Stimulated activated CD4-positive, alpha-beta T cell treated with anti-CD3 and anti-CD28 coated beads, Interleukin-12 subunit alpha, Interleukin-12 subunit beta, amount 100 ng/mL, for 4 hours (primary cell): ENCODE measurements around the gene CST7.
"Not testable (repeated sequence)": the region's sequence is repeated elsewhere in the genome, so short reads cannot be mapped to it uniquely, and the experiment has no call there.

Experiments
- DNase-seq: peaks from one replicate; pipeline ENCODE4 v3.0.0-alpha.2; 2020

CST7 gene

GRCh38 chr20:24929867-24930723 lies 19.0 kb upstream of the CST7 start:
- not testable (repeated sequence) for DNase-seq

DNA sequence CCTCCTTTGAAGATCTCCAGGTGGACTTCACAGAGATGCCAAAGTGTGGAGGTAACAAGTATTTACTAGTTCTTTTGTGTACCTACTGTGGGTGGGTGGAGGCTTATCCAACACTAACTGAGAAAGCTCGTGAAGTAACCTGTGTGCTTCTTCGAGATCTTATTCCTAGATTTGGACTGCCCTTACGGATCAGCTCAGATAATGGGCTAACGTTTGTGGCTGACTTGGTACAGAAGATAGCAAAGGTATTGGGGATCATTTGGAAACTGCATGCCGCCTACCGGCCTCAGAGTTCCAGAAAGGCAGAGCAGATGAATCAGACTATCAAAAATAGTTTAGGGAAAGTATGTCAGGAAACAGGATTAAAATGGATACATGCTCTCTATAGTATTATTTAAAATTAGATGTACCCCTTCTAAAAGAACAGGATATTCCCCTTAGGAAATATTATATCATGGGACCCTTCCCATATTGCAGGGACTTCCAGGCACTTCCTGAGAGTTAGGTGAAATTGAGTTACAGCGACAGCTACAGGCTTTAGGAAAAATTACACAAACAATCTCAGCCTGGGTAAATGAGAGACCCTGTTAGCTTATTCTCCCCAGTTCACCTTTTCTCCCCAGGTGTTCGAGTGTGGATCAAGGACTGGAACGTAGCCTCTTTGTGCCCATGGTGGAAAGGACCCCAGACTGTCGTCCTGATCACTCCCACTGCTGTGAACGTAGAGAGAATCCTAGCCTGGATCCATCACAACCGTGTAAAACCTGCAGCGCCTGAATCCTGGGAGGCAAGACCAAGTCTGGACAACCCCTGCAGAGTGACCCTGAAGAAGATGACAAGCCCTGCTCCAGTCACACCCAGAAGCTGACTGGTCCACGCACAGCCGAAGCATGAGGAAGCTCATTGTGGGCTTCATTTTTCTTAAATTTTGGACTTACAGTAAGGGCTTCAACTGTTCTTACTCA lies 18.1 kb upstream of the CST7 start:
- not testable (repeated sequence) for DNase-seq

- DNase-seq = not testable (repeated sequence)
Measured at GRCh38 chr20:24931893-24932292, 17.2 kb upstream of the CST7 start.

- DNase-seq = no peak
Measured at GRCh38 chr20:24933266-24933908, 15.7 kb upstream of the CST7 start.

- DNase-seq = no peak
Measured at GRCh38 chr20:24934101-24934661, 14.9 kb upstream of the CST7 start.

DNA sequence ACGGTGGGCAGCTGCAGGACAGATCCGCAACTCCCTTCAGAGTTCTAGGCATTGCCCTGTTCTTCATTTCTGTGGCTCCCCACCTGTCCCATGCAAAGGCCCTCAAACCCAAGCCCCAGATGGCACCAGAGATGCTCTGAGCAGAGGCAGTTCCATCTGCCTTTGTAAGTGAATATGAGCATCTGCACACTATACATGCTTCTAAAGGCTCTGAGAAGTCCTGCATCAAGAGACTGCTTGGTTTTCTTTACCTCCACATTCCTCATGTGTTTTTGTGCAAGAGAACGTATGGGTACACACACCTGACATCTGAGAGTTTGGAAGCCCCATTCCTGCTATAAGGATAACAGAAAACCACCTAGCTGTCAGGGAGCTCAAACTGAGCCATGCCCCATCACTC lies 14.4 kb upstream of the CST7 start:
- DNase-seq = no peak

- DNase-seq = no peak
Measured at GRCh38 chr20:24935140-24935539, 13.9 kb upstream of the CST7 start.

GRCh38 chr20:24935766-24936525 lies 13.1 kb upstream of the CST7 start:
- DNase-seq = no peak

- no peak for DNase-seq
Measured at GRCh38 chr20:24936526-24937407, 12.3 kb upstream of the CST7 start.

- DNase-seq = no peak
Measured at GRCh38 chr20:24937579-24937978, 11.5 kb upstream of the CST7 start.

- DNase-seq = no peak
Measured at GRCh38 chr20:24938498-24938897, 10.6 kb upstream of the CST7 start.

DNA sequence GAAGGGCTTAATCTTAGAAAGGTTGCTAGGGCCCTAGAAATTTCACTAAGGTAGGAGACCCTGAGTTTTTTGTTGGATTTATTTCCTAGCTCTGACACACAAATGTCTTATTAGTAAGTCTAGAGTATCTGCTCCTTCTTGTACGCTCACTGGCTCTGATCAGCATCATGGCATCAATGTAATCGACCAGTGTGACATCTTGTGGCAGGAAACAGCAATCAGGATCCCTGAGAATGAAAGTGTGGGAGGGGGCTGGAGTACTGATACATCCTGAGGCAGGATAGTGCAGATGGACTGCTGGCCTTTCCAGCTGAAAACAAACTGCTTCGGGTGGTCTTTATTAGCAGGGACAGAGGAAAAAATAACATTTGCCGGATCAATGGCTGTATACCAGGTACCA lies 10.0 kb upstream of the CST7 start:
- DNase-seq = no peak

DNA sequence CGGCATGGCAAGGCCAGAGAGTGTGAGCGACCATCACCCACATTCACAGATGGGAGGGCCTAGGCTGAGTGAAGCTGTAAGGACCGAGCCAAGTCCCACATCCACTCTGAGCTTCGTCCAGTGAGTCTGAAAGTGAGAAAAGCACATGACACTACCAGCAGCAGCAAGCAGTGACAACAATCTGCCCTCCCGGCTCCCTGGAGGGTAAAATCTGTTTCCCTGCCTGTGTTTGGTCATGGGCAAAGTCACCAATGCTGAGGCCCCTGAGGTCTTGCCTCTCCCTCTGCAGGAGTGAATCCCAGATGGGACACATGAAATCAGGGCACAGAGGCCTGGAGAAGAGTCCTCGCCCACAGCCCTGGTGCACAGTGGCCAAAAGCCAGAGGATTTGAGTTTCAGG lies 6.4 kb upstream of the CST7 start:
- DNase-seq = no peak

GRCh38 chr20:24943196-24943595 lies 5.9 kb upstream of the CST7 start:
- DNase-seq = no peak

DNA sequence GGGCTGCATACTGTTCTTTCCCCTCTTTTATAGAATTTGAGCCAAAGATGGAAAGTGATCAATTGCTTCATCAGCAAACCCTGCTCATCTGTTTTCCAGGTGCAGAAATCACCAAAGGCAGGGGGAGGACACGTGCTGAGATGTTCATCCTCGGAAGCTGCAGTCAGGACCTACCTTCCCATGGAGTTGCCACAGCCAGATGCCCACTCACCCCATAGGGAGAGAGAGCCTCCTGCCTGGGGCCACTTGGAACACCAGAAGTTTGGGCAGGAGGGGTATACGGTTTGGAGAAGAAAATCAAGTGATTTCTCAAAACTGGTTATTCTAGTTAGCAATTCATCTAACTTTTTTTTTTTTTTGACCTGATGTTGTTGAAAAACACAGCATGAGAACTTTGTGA lies 5.3 kb upstream of the CST7 start:
- DNase-seq = no peak

GRCh38 chr20:24946376-24946775 lies 2.7 kb upstream of the CST7 start:
- not testable (repeated sequence) for DNase-seq

GRCh38 chr20:24948396-24948938 lies 602 bp upstream of the CST7 start:
- not testable (repeated sequence) for DNase-seq

DNA sequence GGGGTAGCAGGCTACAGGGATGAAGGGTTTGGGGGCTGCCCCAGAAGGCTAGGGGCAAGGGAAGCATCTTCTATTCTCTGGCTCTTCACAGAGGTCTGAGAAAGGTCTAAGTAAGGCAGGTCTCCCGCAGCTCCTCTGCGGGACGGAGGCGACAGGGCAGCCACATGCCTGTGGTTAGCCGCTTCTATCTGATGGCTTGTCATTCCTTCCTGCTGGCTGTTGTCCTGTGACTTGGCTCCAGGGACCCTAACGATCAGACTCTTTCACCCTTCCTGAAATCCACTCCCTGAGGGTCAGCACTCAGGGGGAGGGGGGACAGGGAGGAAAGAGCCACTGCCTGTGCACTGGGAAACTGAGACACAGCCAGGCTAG lies 673 bp downstream of the CST7 start:
- DNase-seq = no peak

- DNase-seq = no peak
Measured at GRCh38 chr20:24950128-24950835, 1.2 kb downstream of the CST7 start.
